HCT116 (cell line): ENCODE measurements around the gene CHD1. TPM values are rescaled to one million over a fixed set of nuclear protein-coding genes. Genes with fewer than 3 reads are reported as not detected.
"Not testable (repeated sequence)": the region's sequence is repeated elsewhere in the genome, so short reads cannot be mapped to it uniquely, and the experiment has no call there.

Experiments
- ATAC-seq: fragments of 200-7000 bp; cut with Tn5 transposase; 2 replicates; pipeline ENCODE4 v1.9.1; 2020; ENCODE audit warnings: mild to moderate bottlenecking, moderate library complexity
- BruUV-seq: library from RNA; stranded (reverse); fragments of 400-500 nt; replicated peaks from 2 replicates; lab custom pipeline; 2021; lab: Mats Ljungman, UMichigan
- CTCF ChIA-PET: fragments of 300-600 bp; sonication (Branson Sonifier 250); formaldehyde crosslinking; loops from one replicate; lab custom pipeline; 2021; ENCODE audit warnings: antibody characterized with exemption; lab: Charles Lee
- POLR2A ChIA-PET: fragments of 300-600, 350-600 bp; sonication (Branson Sonifier 250); formaldehyde crosslinking; loops from one replicate; lab custom pipeline; 2021; ENCODE audit warnings: antibody characterized with exemption; lab: Charles Lee
- RAD21 ChIA-PET, 2 experiments: fragments of 300-600 bp; sonication (Branson Sonifier 250); formaldehyde crosslinking; loops; one replicate each; lab custom pipeline; 2023; ENCODE audit warnings: low total read pairs in 2 of 2; ENCODE audit not compliant: uncharacterized antibody in 2 of 2, unreplicated experiment in 2 of 2, low non-redundant PET in 1 of 2; lab: Charles Lee
- DNase-seq: peaks from one replicate; pipeline ENCODE4 v3.0.0-alpha.2; 2010; ENCODE audit warnings: low read depth, low spot score
- H2AFZ ChIP-seq: fragments of 200-600 bp; shearing (Covaris generic), sonication (generic); 2 replicates; pipeline ENCODE4 v1.6.1; 2017; ENCODE audit warnings: low read depth, mixed run types, mixed read lengths, antibody characterized with exemption, low read length; ENCODE audit not compliant: poor library complexity, severe bottlenecking
- H3K27ac ChIP-seq: 2 replicates; pipeline ENCODE4 v1.5.1; 2012; ENCODE audit warnings: low read depth, low read length
- H3K27me3 ChIP-seq: fragments of 200-600 bp; sonication (generic); 2 replicates; pipeline ENCODE4 v1.6.1; 2016; ENCODE audit warnings: mixed run types, low read length, mixed read lengths; ENCODE audit not compliant: insufficient read depth
- H3K36me3 ChIP-seq, 2 experiments: fragments of 200-500 bp in 1 of 2; fragments of 200-600 bp in 1 of 2; sonication (Bioruptor generic) in 1 of 2; sonication (generic) in 1 of 2; 2 replicates each; pipeline versions ENCODE4 v1.5.1 to v1.6.1; 2014 to 2016; ENCODE audit warnings: low read length in 2 of 2, inconsistent platforms in 1 of 2, mixed read lengths in 1 of 2, mixed run types in 1 of 2; ENCODE audit not compliant: insufficient read depth in 2 of 2, control insufficient read depth in 1 of 2
- H3K4me1 ChIP-seq, 2 experiments: fragments of 200-600 bp in 1 of 2; sonication (generic) in 1 of 2; 2 replicates each; pipeline versions ENCODE4 v1.5.1 to v1.6.1; 2012 to 2017; ENCODE audit warnings: low read length in 2 of 2, inconsistent platforms in 1 of 2, mild to moderate bottlenecking in 1 of 2, mixed read lengths in 1 of 2, mixed run types in 1 of 2, moderate library complexity in 1 of 2; ENCODE audit not compliant: insufficient read depth in 2 of 2, control insufficient read depth in 1 of 2
- H3K4me2 ChIP-seq: fragments of 200-600 bp; sonication (generic); 2 replicates; pipeline ENCODE4 v1.6.1; 2017; ENCODE audit warnings: mixed run types, low read length, mixed read lengths
- H3K4me3 ChIP-seq, 2 experiments: fragments of 200-600 bp in 1 of 2; sonication (generic) in 1 of 2; replicated peaks in 1 of 2; 2 replicates each; pipeline ENCODE4 v1.5.1; 2011 to 2016; ENCODE audit warnings: low read length in 2 of 2, control low read depth in 1 of 2, low read depth in 1 of 2, mild to moderate bottlenecking in 1 of 2, mixed read lengths in 1 of 2, mixed run types in 1 of 2
- H3K79me2 ChIP-seq: fragments of 200-600 bp; sonication (generic); 2 replicates; pipeline ENCODE4 v1.6.1; 2017; ENCODE audit warnings: mild to moderate bottlenecking, mixed run types, low read length, moderate library complexity, mixed read lengths; ENCODE audit not compliant: insufficient read depth
- H3K9ac ChIP-seq: fragments of 200-600 bp; sonication (generic); 2 replicates; pipeline ENCODE4 v1.6.1; 2016; ENCODE audit warnings: low read length, mixed read lengths
- H3K9me2 ChIP-seq: fragments of 200-600 bp; sonication (generic), shearing (Covaris generic); 2 replicates; pipeline ENCODE4 v1.6.1; 2017; ENCODE audit warnings: mixed run types, mild to moderate bottlenecking, moderate library complexity; ENCODE audit not compliant: insufficient read depth
- H3K9me3 ChIP-seq, 2 experiments: fragments of 200-500 bp in 1 of 2; fragments of 200-600 bp in 1 of 2; sonication (Bioruptor generic) in 1 of 2; sonication (generic) in 1 of 2; 2 replicates each; pipeline ENCODE4 v1.6.1; 2014 to 2017; ENCODE audit warnings: low read length in 2 of 2, mixed read lengths in 2 of 2, inconsistent platforms in 1 of 2, low read depth in 1 of 2, mild to moderate bottlenecking in 1 of 2, mixed run types in 1 of 2, moderate library complexity in 1 of 2; ENCODE audit not compliant: control insufficient read depth in 1 of 2, insufficient read depth in 1 of 2
- H4K20me1 ChIP-seq: fragments of 200-600 bp; sonication (generic), shearing (Covaris generic); 2 replicates; pipeline ENCODE4 v1.6.1; 2017; ENCODE audit warnings: mixed run types, mild to moderate bottlenecking, moderate library complexity; ENCODE audit not compliant: insufficient read depth
- CBX3 ChIP-seq: IDR thresholded peaks from 2 replicates; pipeline ENCODE4 v1.6.1; 2012; ENCODE audit warnings: low read depth
- CEBPB ChIP-seq: IDR thresholded peaks from 2 replicates; pipeline ENCODE4 v1.6.1; 2012; ENCODE audit warnings: low read depth
- ELF1 ChIP-seq: IDR thresholded peaks from 2 replicates; pipeline ENCODE4 v1.6.1; 2012; ENCODE audit warnings: low read depth, borderline replicate concordance
- EZH2 ChIP-seq: fragments of 200-600 bp; sonication (generic); IDR thresholded peaks from 2 replicates; pipeline ENCODE4 v1.6.1; 2017; ENCODE audit warnings: antibody characterized with exemption, mixed run types
- EZH2phosphoT487 ChIP-seq: fragments of 200-600 bp; IDR thresholded peaks from 2 replicates; pipeline ENCODE4 v1.6.1; 2018; ENCODE audit warnings: antibody characterized with exemption, borderline replicate concordance
- POLR2AphosphoS5 ChIP-seq: IDR thresholded peaks from 2 replicates; pipeline ENCODE4 v1.6.1; 2011; ENCODE audit warnings: mild to moderate bottlenecking, low read depth, low read length, moderate library complexity
- RAD21 ChIP-seq: IDR thresholded peaks from 2 replicates; pipeline ENCODE4 v1.6.1; 2012; ENCODE audit warnings: low read depth, mild to moderate bottlenecking
- SIN3A ChIP-seq: IDR thresholded peaks from 2 replicates; pipeline ENCODE4 v1.6.1; 2012; ENCODE audit warnings: low read depth
- SP1 ChIP-seq: IDR thresholded peaks from 2 replicates; pipeline ENCODE4 v1.6.1; 2012; ENCODE audit warnings: low read depth
- SRF ChIP-seq: IDR thresholded peaks from 2 replicates; pipeline ENCODE4 v1.6.1; 2012; ENCODE audit warnings: low read depth
- TCF7L2 ChIP-seq: IDR thresholded peaks from 2 replicates; pipeline ENCODE4 v1.7.0; 2011; ENCODE audit warnings: borderline replicate concordance, inconsistent platforms; ENCODE audit not compliant: insufficient read depth, insufficient read length; ENCODE audit errors: extremely low read depth
- ZNF274 ChIP-seq: fragments of 200-500 bp; sonication (Bioruptor generic); IDR thresholded peaks from 2 replicates; pipeline ENCODE4 v1.6.1; 2014; ENCODE audit warnings: mild to moderate bottlenecking, low read depth, low read length, inconsistent platforms
- intact Hi-C: fragments of 100-400 bp; cut with micrococcal nuclease; formaldehyde crosslinking; loops from 2 replicates; pipeline ENCODE4 v1.10.0; 2022
- total RNA-seq: library from RNA; stranded (reverse); gene quantifications from one replicate; pipeline ENCODE4 v1.2.1, GENCODE V29; 2021; ENCODE audit not compliant: unreplicated experiment
- TF ChIP-seq, protein P1 (sequence below): IDR thresholded peaks from 2 replicates; pipeline ENCODE4 v1.6.1; 2012; ENCODE audit warnings: low read depth

CHD1 gene
- total RNA-seq, 1 experiment from 2014 or later, result 43.9 TPM

DNA sequence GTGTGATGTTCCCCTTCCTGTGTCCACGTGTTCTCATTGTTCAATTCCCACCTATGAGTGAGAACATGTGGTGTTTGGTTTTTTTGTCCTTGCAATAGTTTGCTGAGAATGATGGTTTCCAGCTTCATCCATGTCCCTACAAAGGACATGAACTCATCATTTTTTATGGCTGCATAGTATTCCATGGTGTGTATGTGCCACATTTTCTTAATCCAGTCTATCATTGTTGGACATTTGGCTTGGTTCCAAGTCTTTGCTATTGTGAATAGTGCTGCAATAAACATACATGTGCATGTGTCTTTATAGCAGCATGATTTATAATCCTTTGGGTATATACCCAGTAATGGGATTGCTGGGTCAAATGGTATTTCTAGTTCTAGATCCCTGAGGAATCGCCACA is 26.7 kb upstream of the CHD1 start:
- H3K4me3 ChIP-seq, POLR2A ChIA-PET, ATAC-seq, H3K4me2 ChIP-seq, H3K36me3 ChIP-seq, RAD21 ChIA-PET, H3K79me2 ChIP-seq, H3K9me3 ChIP-seq, H3K27me3 ChIP-seq, H3K9ac ChIP-seq, H3K27ac ChIP-seq, CTCF ChIA-PET, BruUV-seq, intact Hi-C loops, H4K20me1 ChIP-seq, DNase-seq, H3K9me2 ChIP-seq, H2AFZ ChIP-seq, H3K4me1 ChIP-seq: not testable (repeated sequence)

DNA sequence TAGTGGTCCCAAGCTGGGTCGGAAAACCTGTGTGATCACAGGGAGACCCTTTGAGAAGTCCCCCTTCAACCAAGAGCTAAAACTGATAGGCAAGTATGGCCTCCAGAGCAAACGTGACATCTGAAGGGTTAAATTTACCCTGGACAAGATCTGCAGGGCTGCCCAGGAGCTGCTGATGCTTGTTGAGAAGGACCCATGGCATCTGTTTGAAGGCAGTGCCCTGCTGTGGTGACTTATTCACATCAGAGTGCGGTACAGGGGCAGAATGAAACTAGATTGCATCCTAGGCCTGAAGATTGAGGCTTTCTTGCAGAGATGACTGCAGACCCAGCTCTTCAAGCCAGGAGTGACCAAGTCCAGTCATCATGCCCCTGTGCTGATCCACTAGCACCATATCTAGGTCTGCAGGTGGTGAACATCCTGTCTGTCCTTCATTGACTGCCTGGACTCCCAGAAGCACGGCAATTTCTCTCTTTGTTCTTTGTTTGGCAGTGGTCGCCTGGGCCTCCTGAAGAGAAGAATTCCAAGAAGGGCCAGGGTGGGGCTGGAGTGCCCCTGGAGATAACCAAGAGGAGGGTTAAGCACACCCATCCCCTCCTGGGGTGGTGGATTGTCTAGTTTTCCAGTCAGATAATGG is 25.7 kb upstream of the CHD1 start:
- CTCF ChIA-PET, result no interaction called here
- H4K20me1 ChIP-seq, result no peaks in the 10 kb centered on the region
- H3K27ac ChIP-seq, result no peak overlapping the region
- TF ChIP-seq ZNF274 (no peak), EZH2phosphoT487 (no peak), ELF1 (no peak), CBX3 (no peak), POLR2AphosphoS5 (no peak), RAD21 (no peak), SRF (no peak), SP1 (no peak), CEBPB (no peak), TCF7L2 (no peak), SIN3A (no peak), EZH2 (no peak)
- TF ChIP-seq, protein P1, sequence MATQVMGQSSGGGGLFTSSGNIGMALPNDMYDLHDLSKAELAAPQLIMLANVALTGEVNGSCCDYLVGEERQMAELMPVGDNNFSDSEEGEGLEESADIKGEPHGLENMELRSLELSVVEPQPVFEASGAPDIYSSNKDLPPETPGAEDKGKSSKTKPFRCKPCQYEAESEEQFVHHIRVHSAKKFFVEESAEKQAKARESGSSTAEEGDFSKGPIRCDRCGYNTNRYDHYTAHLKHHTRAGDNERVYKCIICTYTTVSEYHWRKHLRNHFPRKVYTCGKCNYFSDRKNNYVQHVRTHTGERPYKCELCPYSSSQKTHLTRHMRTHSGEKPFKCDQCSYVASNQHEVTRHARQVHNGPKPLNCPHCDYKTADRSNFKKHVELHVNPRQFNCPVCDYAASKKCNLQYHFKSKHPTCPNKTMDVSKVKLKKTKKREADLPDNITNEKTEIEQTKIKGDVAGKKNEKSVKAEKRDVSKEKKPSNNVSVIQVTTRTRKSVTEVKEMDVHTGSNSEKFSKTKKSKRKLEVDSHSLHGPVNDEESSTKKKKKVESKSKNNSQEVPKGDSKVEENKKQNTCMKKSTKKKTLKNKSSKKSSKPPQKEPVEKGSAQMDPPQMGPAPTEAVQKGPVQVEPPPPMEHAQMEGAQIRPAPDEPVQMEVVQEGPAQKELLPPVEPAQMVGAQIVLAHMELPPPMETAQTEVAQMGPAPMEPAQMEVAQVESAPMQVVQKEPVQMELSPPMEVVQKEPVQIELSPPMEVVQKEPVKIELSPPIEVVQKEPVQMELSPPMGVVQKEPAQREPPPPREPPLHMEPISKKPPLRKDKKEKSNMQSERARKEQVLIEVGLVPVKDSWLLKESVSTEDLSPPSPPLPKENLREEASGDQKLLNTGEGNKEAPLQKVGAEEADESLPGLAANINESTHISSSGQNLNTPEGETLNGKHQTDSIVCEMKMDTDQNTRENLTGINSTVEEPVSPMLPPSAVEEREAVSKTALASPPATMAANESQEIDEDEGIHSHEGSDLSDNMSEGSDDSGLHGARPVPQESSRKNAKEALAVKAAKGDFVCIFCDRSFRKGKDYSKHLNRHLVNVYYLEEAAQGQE, result no peak
- ATAC-seq (no peak), DNase-seq (no peak)
- no peak overlapping the region for H3K9ac ChIP-seq
- H2AFZ ChIP-seq, result no peak overlapping the region
- RAD21 ChIA-PET, result no interaction called here
- H3K27me3 ChIP-seq, result no peaks in the 10 kb centered on the region
- no peaks in the 10 kb centered on the region for H3K9me3 ChIP-seq
- no peaks in the 10 kb centered on the region for H3K9me2 ChIP-seq
- no peaks in the 10 kb centered on the region for H3K36me3 ChIP-seq
- no peaks in the 10 kb centered on the region for H3K79me2 ChIP-seq
- POLR2A ChIA-PET, result no interaction called here
- BruUV-seq, result no TSS peak
- no peak overlapping the region for H3K4me2 ChIP-seq
- no peak overlapping the region for H3K4me3 ChIP-seq
- H3K4me1 ChIP-seq, result peaks cover 0 to 5% of the 10 kb centered on the region in 2 experiments; a peak in 1 of 4 replicates
- intact Hi-C loops, result no loop called here
